Esophagus muscularis mucosa (tissue), 3 donors: ENCODE measurements around the gene KCNJ15.

ENCODE experiments used
- POLR2A ChIP-seq: fragments of 450-650 bp; IDR thresholded peaks from one replicate; pipeline ENCODE4 v1.6.1; 2017; ENCODE audit warnings: antibody characterized with exemption, moderate library complexity, mild to moderate bottlenecking, low read depth
- TF ChIP-seq, protein P1 (sequence below), 3 experiments: fragments of 200-600 bp in 2 of 3; fragments of 450-650 bp in 1 of 3; sonication (generic) in 2 of 3; IDR thresholded peaks; one replicate each; pipeline ENCODE4 v1.5.1; 2017 to 2019; ENCODE audit warnings: antibody characterized with exemption in 3 of 3, mild to moderate bottlenecking in 2 of 3, moderate library complexity in 1 of 3

DNA sequence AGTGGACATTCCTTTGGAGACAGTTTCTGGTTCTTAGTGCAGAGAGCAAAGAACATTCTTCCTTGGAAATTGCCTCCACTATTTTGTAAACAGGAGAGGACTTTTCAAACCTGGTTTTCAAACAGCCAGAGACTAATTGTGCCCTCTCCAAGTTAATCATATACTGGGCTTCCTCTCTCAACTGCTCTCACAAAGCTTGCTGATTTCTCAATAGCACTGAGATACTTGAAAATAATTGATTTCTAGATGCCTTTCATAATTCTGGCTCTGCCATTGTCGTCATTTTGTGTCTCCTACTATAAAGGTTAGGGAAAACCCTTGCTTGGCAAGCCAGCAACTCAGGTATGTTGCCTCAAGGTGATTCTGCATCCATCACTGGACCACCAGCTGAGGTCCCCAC is 56.0 kb downstream of the KCNJ15 start:
- TF ChIP-seq, protein P1, sequence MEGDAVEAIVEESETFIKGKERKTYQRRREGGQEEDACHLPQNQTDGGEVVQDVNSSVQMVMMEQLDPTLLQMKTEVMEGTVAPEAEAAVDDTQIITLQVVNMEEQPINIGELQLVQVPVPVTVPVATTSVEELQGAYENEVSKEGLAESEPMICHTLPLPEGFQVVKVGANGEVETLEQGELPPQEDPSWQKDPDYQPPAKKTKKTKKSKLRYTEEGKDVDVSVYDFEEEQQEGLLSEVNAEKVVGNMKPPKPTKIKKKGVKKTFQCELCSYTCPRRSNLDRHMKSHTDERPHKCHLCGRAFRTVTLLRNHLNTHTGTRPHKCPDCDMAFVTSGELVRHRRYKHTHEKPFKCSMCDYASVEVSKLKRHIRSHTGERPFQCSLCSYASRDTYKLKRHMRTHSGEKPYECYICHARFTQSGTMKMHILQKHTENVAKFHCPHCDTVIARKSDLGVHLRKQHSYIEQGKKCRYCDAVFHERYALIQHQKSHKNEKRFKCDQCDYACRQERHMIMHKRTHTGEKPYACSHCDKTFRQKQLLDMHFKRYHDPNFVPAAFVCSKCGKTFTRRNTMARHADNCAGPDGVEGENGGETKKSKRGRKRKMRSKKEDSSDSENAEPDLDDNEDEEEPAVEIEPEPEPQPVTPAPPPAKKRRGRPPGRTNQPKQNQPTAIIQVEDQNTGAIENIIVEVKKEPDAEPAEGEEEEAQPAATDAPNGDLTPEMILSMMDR (IDR thresholded peaks at IDR 0.05): no peak
- no peak for TF ChIP-seq POLR2A
